Gastrocnemius medialis (tissue), 4 donors: Measurements from ENCODE around the gene VEGFC.

Experiments
- POLR2A ChIP-seq, 2 donors: fragments of 450-650 bp; IDR thresholded peaks; one replicate each; pipeline ENCODE4 v1.6.1; 2017; ENCODE audit warnings: antibody characterized with exemption in 2 of 2, mild to moderate bottlenecking in 2 of 2, moderate library complexity in 2 of 2
- TF ChIP-seq, protein P1 (sequence below), 5 experiments: fragments of 450-650 bp in 3 of 5; fragments of 200-600 bp in 2 of 5; sonication (generic) in 2 of 5; IDR thresholded peaks in 4 of 5; conservative IDR thresholded peaks in 1 of 5; 1 replicate in 4 of 5; 2 replicates in 1 of 5; pipeline ENCODE4 v1.5.1; 2016 to 2019; ENCODE audit warnings: antibody characterized with exemption in 5 of 5, mild to moderate bottlenecking in 3 of 5, moderate library complexity in 3 of 5

DNA sequence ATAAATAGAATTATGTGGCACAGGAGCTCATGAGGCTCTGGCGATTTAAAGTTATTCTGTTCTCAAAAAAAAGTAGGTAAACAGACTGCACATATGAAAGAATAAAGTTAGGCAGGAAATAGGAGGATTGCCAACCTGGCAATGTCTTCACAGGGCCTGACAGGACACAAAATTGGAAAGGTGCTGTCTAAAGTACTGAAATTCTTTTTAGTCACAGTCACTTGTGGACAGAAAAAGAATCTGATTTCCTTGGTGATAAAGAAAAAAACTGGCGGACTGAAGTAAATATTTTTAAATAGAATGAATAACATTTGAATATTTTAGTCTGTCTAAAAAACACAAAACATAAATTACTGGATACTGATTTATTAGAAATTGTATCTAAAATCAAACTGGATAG is 124.4 kb downstream of the VEGFC start:
- TF ChIP-seq, protein P1, sequence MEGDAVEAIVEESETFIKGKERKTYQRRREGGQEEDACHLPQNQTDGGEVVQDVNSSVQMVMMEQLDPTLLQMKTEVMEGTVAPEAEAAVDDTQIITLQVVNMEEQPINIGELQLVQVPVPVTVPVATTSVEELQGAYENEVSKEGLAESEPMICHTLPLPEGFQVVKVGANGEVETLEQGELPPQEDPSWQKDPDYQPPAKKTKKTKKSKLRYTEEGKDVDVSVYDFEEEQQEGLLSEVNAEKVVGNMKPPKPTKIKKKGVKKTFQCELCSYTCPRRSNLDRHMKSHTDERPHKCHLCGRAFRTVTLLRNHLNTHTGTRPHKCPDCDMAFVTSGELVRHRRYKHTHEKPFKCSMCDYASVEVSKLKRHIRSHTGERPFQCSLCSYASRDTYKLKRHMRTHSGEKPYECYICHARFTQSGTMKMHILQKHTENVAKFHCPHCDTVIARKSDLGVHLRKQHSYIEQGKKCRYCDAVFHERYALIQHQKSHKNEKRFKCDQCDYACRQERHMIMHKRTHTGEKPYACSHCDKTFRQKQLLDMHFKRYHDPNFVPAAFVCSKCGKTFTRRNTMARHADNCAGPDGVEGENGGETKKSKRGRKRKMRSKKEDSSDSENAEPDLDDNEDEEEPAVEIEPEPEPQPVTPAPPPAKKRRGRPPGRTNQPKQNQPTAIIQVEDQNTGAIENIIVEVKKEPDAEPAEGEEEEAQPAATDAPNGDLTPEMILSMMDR (IDR thresholded peaks at IDR 0.05 in 4 of 5, conservative IDR thresholded peaks at IDR 0.05 in 1 of 5) = no peak
- TF ChIP-seq POLR2A (IDR thresholded peaks at IDR 0.05) = no peak
